ENCODE data around the gene ADARB2. TPM values are rescaled to one million over a fixed set of nuclear protein-coding genes. Genes with fewer than 3 reads are reported as not detected.

ADARB2 gene
- total RNA-seq, 8 experiments from 2014 or later, result 0.13 to 2.6 (median 1.5) TPM

GRCh38 chr10:1598393-1599153 is 138.8 kb downstream of the ADARB2 start:
- Histone ChIP-seq H3K27ac (no peak overlapping the region), H3K4me3 (no peak overlapping the region), H3K4me1 (replicated peaks in 1 of 2) (peaks cover 28 to 41% of the 10 kb centered on the region in 2 donors)
- ATAC-seq (replicated peaks in 6 of 8), result no peak
- in situ Hi-C loops (cut with MboI; ENCODE audit: low pct_unique_long_range_greater_than_20kb in 2 of 9, low sequenced_read_pairs in 9 of 9, unreplicated experiment in 9 of 9), result no loop called here
- 0 to 100% (median 89%) methylated on average over 1 to 8 of the region's 20 CpGs; no CpG with 5 or more reads in 4 of the 10 experiments for WGBS, 10 experiments

- in situ Hi-C loops (cut with MboI; ENCODE audit: low pct_unique_long_range_greater_than_20kb in 2 of 9, low sequenced_read_pairs in 9 of 9, unreplicated experiment in 9 of 9), result no loop called here
Measured at GRCh38 chr10:1597370-1598146, 139.8 kb downstream of the ADARB2 start.

GRCh38 chr10:1596482-1597099 is 140.7 kb downstream of the ADARB2 start:
- in situ Hi-C loops (cut with MboI; ENCODE audit: low pct_unique_long_range_greater_than_20kb in 2 of 9, low sequenced_read_pairs in 9 of 9, unreplicated experiment in 9 of 9), result no loop called here
- no peak overlapping the region for H3K27ac ChIP-seq
- peaks cover 16 to 27% of the 10 kb centered on the region in 2 donors for H3K4me1 ChIP-seq (replicated peaks in 1 of 2)
- peak in 4 of 8 experiments; percentile 28 to 67 (median 33) for ATAC-seq (replicated peaks in 6 of 8)
- H3K4me3 ChIP-seq, result no peak overlapping the region
- WGBS, 10 experiments, result 0 to 92% (median 71%) methylated on average over 1 to 6 of the region's 18 CpGs; no CpG with 5 or more reads in 3 of the 10 experiments

More at GRCh38 chr10:1597370-1598146, 139.8 kb downstream of the ADARB2 start:
- no peak for ATAC-seq (replicated peaks in 6 of 8)
- Histone ChIP-seq H3K4me3 (no peak overlapping the region), H3K4me1 (replicated peaks in 1 of 2) (peaks cover 26 to 37% of the 10 kb centered on the region in 2 donors), H3K27ac (no peak overlapping the region)
- WGBS, 10 experiments, result 0 to 86% (median 63%) methylated on average over 1 of the region's 1 CpG; no CpG with 5 or more reads in 3 of the 10 experiments

GRCh38 chr10:1595726-1596125 is 141.6 kb downstream of the ADARB2 start:
- H3K4me3 ChIP-seq, result no peak overlapping the region
- H3K27ac ChIP-seq, result no peak overlapping the region
- in situ Hi-C loops (cut with MboI; ENCODE audit: low pct_unique_long_range_greater_than_20kb in 2 of 9, low sequenced_read_pairs in 9 of 9, unreplicated experiment in 9 of 9), result no loop called here
- ATAC-seq (replicated peaks in 6 of 8), result no peak
- 0 to 100% (median 50%) methylated on average over 1 to 3 of the region's 5 CpGs; no CpG with 5 or more reads in 5 of the 10 experiments for WGBS, 10 experiments
- H3K4me1 ChIP-seq (replicated peaks in 1 of 2), result peaks cover 8 to 19% of the 10 kb centered on the region in 2 donors

GRCh38 chr10:1595242-1595600 is 142.1 kb downstream of the ADARB2 start:
- in situ Hi-C loops (cut with MboI; ENCODE audit: low pct_unique_long_range_greater_than_20kb in 2 of 9, low sequenced_read_pairs in 9 of 9, unreplicated experiment in 9 of 9), result no loop called here
- WGBS, 10 experiments, result 40 to 100% (median 82%) methylated on average over 1 to 6 of the region's 6 CpGs; no CpG with 5 or more reads in 3 of the 10 experiments
- H3K27ac ChIP-seq, result no peak overlapping the region
- H3K4me3 ChIP-seq, result no peak overlapping the region
- ATAC-seq (replicated peaks in 6 of 8), result no peak
- H3K4me1 ChIP-seq (replicated peaks in 1 of 2), result peaks cover 6 to 18% of the 10 kb centered on the region in 2 donors

GRCh38 chr10:1594372-1595241 is 142.7 kb downstream of the ADARB2 start:
- Histone ChIP-seq H3K4me1 (replicated peaks in 1 of 2) (peaks cover 6 to 18% of the 10 kb centered on the region in 2 donors), H3K4me3 (no peak overlapping the region), H3K27ac (no peak overlapping the region)
- WGBS, 10 experiments, result 20 to 87% (median 65%) methylated on average over 1 to 11 of the region's 20 CpGs; no CpG with 5 or more reads in 4 of the 10 experiments
- in situ Hi-C loops (cut with MboI; ENCODE audit: low pct_unique_long_range_greater_than_20kb in 2 of 9, low sequenced_read_pairs in 9 of 9, unreplicated experiment in 9 of 9), result no loop called here
- ATAC-seq (replicated peaks in 6 of 8), result no peak

- in situ Hi-C loops (cut with MboI; ENCODE audit: low pct_unique_long_range_greater_than_20kb in 2 of 9, low sequenced_read_pairs in 9 of 9, unreplicated experiment in 9 of 9), result no loop called here
- 16 to 89% (median 49%) methylated on average over 1 to 8 of the region's 8 CpGs; no CpG with 5 or more reads in 4 of the 10 experiments for WGBS, 10 experiments
- peak in 2 of 8 experiments; percentile 21 to 47 for ATAC-seq (replicated peaks in 6 of 8)
Measured at GRCh38 chr10:1591742-1592141, 145.6 kb downstream of the ADARB2 start.

GRCh38 chr10:1591045-1591444 is 146.3 kb downstream of the ADARB2 start:
- in situ Hi-C loops (cut with MboI; ENCODE audit: low pct_unique_long_range_greater_than_20kb in 2 of 9, low sequenced_read_pairs in 9 of 9, unreplicated experiment in 9 of 9), result no loop called here
- Histone ChIP-seq H3K4me1 (replicated peaks in 1 of 2) (peaks cover 0 to 2% of the 10 kb centered on the region in 2 donors), H3K4me3 (no peak overlapping the region), H3K27ac (no peak overlapping the region)
- 0 to 100% (median 40%) methylated on average over 1 to 3 of the region's 12 CpGs; no CpG with 5 or more reads in 5 of the 10 experiments for WGBS, 10 experiments
- ATAC-seq (replicated peaks in 6 of 8), result no peak

More at GRCh38 chr10:1591742-1592141, 145.6 kb downstream of the ADARB2 start:
- Histone ChIP-seq H3K27ac (no peak overlapping the region), H3K4me1 (replicated peaks in 1 of 2) (peaks cover 0 to 9% of the 10 kb centered on the region in 2 donors), H3K4me3 (no peak overlapping the region)

GRCh38 chr10:1589257-1589656 is 148.1 kb downstream of the ADARB2 start:
- in situ Hi-C loops (cut with MboI; ENCODE audit: low pct_unique_long_range_greater_than_20kb in 2 of 9, low sequenced_read_pairs in 9 of 9, unreplicated experiment in 9 of 9), result no loop called here
- WGBS, 10 experiments, result 70 to 90% (median 80%) methylated on average over 1 to 8 of the region's 17 CpGs; no CpG with 5 or more reads in 6 of the 10 experiments

GRCh38 chr10:1582739-1583138 is 154.6 kb downstream of the ADARB2 start:
- WGBS, 10 experiments, result 0 to 90% (median 59%) methylated on average over 1 to 4 of the region's 4 CpGs; no CpG with 5 or more reads in 2 of the 10 experiments
- Histone ChIP-seq H3K4me1 (replicated peaks in 1 of 2) (peaks cover 0 to 27% of the 10 kb centered on the region in 2 donors), H3K4me3 (no peak overlapping the region), H3K27ac (no peak overlapping the region)
- peak in 3 of 8 experiments; percentile 26 to 61 (median 52) for ATAC-seq (replicated peaks in 6 of 8)
- in situ Hi-C loops (cut with MboI; ENCODE audit: low pct_unique_long_range_greater_than_20kb in 2 of 9, low sequenced_read_pairs in 9 of 9, unreplicated experiment in 9 of 9), result no loop called here

More at GRCh38 chr10:1589257-1589656, 148.1 kb downstream of the ADARB2 start:
- no peak for ATAC-seq (replicated peaks in 6 of 8)
- Histone ChIP-seq H3K4me1 (replicated peaks in 1 of 2) (no peaks in the 10 kb centered on the region), H3K4me3 (no peak overlapping the region), H3K27ac (no peak overlapping the region)

GRCh38 chr10:1581189-1581588 is 156.1 kb downstream of the ADARB2 start:
- Histone ChIP-seq H3K4me3 (no peak overlapping the region), H3K27ac (no peak overlapping the region), H3K4me1 (replicated peaks in 1 of 2) (peaks cover 0 to 27% of the 10 kb centered on the region in 2 donors)
- 17 to 88% (median 30%) methylated on average over 2 to 5 of the region's 11 CpGs; no CpG with 5 or more reads in 5 of the 10 experiments for WGBS, 10 experiments
- in situ Hi-C loops (cut with MboI; ENCODE audit: low pct_unique_long_range_greater_than_20kb in 2 of 9, low sequenced_read_pairs in 9 of 9, unreplicated experiment in 9 of 9), result no loop called here
- ATAC-seq (replicated peaks in 6 of 8), result peak in 3 of 8 experiments; percentile 38 to 58 (median 46)

- Histone ChIP-seq H3K27ac (no peak overlapping the region), H3K4me3 (no peak overlapping the region), H3K4me1 (replicated peaks in 1 of 2) (peaks cover 5 to 35% of the 10 kb centered on the region in 2 donors)
- in situ Hi-C loops (cut with MboI; ENCODE audit: low pct_unique_long_range_greater_than_20kb in 2 of 9, low sequenced_read_pairs in 9 of 9, unreplicated experiment in 9 of 9), result no loop called here
- no peak for ATAC-seq (replicated peaks in 6 of 8)
- 0 to 100% (median 29%) methylated on average over 1 to 8 of the region's 9 CpGs; no CpG with 5 or more reads in 1 of the 10 experiments for WGBS, 10 experiments
Measured at GRCh38 chr10:1579671-1580070, 157.7 kb downstream of the ADARB2 start.
